HG03095 (cell line): ENCODE measurements around the gene RANBP3.

Source experiments
- ATAC-seq: cut with Tn5 transposase; IDR thresholded peaks from one replicate; pipeline ENCODE4 v1.9.1; 2021; ENCODE audit warnings: moderate library complexity; ENCODE audit not compliant: unreplicated experiment

Gene RANBP3

GRCh38 chr19:5952193-5953029 is 25.5 kb downstream of the RANBP3 start:
- ATAC-seq, result no peak

DNA sequence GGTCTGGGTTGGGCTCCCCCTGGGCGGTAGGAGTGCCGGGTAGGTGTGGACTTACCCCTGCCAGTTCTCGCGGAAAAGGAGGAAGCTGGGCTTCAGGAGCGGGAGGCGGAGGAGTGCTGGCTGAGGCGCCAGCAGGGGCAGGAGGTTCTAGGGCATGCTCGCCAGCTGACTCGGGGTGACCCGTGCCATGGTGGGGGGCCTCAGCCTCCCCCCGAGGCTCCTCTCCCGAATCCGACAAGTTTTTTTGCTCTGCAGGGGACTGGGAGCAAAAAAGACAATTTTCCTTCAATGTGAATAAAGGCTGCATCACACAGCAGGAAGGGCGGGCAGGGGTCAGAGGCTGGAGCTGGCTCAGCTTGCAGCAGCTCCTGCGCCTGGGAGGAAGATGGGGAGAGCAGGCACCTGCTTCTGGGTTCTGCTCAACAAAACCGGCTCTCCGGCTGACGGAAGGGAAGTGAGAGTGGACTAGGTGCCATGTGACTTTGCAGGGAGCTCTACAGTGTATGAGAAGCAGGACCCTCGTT is 26.5 kb downstream of the RANBP3 start:
- no peak for ATAC-seq

DNA sequence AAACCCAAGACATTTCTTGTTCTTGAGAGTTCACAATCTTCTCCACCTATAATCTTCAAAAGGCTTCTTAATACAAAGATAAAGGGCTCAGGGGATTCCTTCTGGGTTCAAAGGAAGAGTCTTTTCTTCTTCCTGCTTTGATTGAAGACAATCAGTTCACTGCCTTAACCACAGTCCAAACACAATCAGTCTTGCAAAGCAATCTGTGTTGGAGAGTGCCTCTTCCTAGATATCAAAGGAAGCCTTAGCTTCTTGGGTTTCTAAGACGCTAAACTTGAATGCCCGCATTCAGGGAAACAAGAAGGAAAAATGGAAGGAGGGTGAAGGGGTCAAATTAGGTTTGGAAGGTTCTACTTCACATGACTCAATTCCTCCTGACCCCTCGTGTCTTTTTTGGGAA is 27.2 kb downstream of the RANBP3 start:
- ATAC-seq, result no peak

DNA sequence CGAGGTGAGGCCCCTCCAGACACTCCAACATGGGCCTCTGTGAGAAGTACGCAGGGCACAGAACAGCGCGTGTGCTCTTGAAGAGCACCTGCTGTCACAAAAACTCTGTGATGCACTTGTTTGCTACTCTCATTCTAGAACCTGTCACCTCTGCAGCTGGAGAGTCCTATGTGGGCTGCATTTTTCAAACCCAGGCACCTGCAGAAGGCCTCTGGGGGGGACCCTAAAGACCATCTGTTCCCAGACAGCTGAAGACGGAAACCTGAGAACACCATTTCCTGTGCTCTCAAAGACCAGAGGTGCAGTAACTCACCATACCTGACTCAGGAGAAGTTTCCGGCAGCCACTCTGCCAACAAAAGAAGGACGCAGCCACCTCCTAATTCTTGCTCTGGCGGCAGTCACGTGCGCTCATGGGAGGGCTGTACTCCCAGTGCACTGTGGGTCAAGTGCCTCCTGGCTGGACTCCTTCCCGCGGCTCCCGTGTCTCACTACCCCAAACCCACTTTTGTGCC is 28.1 kb downstream of the RANBP3 start:
- ATAC-seq, result no peak

- no peak for ATAC-seq
Measured at GRCh38 chr19:5948752-5949564, 29.0 kb downstream of the RANBP3 start.

- no peak for ATAC-seq
Measured at GRCh38 chr19:5947435-5947834, 30.5 kb downstream of the RANBP3 start.

DNA sequence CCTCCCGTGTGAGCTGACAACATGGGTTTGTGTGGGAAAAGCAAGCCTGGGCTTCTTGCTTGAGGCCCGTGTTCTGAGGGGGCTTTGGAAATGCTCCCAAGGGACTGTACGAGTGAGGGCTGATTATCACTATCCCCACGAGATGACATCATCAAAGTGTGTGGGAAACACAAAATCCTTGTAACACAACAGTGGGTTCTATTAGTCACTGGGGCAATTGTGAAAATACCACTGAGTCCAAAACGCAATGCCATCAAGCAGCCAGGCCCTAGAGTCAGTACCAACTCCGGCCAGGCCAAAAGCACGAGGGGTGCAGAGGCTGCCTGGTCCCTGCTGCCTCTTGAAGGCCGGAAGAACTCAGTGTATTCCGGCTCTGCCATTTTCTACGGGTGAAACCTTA is 34.3 kb downstream of the RANBP3 start:
- ATAC-seq, result no peak

DNA sequence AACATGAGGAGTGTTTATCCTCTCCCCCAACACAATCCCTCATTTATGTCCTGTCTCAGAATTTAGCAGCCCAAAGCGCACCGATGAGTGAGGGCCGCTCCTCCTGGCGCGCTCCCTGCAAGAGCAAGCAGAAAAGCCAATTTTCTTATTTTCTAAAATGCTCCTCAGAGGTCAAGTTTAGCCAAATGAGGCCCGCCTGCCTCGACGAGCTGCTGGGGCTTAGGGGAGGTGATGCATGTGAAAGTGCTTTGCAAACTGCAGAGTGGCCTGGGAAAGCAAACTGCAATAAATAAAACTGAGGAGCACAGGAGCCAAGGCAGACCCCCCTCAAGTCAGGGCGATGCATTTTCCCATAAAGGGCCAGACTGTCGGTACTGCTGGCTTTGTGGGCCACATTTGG is 34.9 kb downstream of the RANBP3 start:
- no peak for ATAC-seq

DNA sequence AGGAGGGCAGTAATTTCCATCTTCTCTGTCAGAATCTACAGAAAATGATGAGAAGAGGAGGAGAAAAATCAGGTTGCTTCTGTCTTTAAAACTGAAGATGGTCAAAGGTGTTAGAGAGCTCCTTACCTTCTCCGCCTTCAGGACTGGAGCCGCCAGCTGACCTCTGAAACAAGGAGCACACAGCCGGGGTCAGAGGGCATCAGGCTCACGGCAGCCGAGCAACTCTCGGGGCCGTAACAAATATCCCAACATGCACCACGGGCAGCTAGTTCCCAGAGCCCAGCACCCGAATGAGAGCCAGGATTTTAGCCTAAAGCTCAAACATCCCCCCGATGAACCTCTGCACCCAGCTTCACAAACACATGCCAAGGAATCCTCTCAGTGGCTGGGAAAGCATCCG is 36.3 kb downstream of the RANBP3 start:
- ATAC-seq, result no peak

DNA sequence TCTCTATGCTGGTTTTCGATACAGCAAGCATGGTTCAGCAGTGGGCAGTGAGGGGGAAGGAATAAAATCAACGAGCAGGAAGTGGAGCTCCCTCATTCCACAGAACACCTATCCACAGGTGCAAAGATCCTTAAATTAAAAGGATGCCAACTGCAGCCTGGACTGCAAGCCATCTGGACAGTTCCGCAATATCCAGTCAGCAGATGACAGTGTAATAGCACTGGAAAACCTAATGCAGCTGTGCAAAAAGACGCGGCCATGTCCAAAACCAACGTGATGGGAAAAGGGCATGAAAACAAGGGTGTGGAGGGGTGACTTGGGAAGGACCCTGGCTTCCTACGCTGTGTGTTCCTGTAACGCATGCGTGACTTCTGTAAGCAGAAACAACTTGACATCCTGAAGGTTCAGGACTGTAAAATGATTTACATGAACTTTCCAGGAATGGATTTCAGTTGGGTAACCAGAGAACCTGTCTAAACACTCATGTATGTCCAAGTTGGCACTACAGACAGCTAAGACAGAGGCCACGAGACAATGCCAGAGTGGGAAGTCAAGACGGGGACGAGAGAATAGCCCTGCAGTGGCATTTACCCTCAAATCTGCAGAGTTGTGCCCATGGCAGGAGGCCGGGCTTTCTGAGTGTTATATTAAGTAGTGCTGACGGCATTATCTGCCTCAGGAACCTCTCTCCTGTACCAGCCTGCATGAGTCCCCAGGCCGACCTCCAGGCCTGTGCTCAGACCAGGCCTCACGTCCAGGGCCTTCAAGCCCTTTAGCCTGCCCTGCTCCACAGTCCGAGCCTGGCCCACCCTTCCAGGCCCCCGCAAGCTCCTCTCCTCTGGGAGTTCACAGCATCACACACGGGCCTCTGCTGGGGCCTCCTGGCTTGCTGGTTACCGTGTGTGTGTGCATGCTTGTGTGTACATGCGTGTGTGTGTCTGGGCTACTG is 37.4 kb downstream of the RANBP3 start:
- no peak for ATAC-seq

- ATAC-seq, result no peak
Measured at GRCh38 chr19:5937550-5937949, 40.4 kb downstream of the RANBP3 start.

GRCh38 chr19:5936292-5936592 is 41.7 kb downstream of the RANBP3 start:
- no peak for ATAC-seq

DNA sequence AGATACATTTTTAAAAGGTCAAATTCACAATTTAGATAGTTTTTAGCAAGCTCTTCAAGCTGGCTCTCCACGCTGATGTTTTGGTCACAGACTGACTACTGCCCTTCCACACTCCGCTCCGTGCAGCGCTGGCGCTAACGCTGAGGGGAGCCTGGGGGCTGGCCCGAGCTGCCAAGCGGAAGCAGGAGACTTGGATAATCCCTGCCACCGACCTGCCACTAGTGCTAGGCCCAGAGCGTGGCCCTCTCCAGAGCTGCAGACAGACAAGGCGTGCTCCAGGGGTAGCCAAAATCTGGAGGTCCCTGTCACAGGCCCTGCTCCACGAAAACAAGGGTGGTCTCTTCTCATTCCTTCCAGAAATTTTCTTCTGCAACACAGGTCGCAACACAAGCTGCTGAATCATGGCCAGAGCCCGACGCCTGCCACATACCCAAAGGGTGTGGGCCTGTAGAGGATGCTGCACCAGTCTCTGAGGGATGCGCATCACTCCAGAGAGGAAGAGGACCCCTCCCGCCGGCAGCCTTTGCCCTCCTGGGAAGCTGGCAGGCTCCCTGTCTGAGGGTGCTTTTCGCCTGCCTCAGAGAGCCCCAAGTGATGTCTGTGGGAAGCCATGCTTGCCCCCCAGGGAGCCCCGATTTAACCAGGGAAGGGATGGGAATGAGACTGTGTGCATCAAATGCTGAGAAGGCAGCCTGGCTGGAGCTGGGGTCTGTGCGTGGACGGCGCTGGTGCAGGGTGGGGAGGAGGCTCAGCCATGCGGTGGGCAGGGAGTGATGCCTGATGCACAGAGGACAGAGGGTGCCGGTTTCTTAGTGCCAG is 42.3 kb downstream of the RANBP3 start:
- ATAC-seq, result no peak

DNA sequence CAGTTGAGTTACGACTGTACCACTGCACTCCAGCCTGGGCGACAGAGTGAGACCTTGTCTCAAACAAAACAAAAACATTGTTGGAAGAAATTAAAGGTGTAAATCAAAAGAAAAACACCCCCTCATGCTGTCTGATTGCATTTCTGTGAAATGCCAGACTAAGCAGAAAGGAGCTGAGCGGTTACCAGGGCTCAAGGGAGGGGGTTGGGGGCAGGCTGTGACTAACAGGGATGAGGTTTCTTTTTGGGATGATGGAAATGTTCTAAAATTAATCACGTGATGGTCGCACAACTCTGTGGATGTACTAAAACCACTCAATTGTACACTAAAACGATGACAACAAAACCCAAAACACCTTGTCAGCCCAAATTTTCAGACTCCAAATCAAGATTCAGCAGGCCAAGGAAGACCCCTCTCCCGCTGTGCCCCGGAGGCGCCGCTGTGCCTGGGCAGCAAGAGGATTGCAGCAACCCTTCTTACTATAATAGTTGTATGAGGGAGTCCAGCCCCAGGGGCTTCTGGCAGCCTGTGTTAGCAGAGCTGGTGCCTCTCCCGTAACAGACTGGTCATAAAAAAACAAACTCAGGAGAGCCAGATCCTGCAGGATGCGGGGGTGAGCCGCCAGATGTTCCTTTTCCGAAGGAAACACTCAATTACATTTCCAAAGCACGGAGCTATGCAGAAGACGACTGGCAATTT is 43.0 kb downstream of the RANBP3 start:
- ATAC-seq, result no peak

DNA sequence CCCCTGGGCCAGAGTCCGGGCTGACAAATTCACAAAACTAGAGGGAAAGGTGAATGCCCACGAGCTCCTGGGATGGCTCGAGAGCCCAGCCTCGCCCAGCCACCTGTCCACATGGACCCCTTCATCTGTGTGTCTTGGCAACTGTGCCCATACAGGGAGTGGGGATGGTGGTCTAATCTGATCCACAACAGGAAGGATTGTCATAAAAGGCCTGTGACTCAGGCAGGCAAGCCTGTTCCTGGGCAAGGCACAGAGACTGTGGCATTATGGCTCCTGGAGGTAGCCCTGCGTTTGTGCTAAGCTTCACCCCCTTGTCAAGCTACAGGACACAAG is 43.9 kb downstream of the RANBP3 start:
- no peak for ATAC-seq

GRCh38 chr19:5933391-5934068 is 44.4 kb downstream of the RANBP3 start:
- no peak for ATAC-seq

DNA sequence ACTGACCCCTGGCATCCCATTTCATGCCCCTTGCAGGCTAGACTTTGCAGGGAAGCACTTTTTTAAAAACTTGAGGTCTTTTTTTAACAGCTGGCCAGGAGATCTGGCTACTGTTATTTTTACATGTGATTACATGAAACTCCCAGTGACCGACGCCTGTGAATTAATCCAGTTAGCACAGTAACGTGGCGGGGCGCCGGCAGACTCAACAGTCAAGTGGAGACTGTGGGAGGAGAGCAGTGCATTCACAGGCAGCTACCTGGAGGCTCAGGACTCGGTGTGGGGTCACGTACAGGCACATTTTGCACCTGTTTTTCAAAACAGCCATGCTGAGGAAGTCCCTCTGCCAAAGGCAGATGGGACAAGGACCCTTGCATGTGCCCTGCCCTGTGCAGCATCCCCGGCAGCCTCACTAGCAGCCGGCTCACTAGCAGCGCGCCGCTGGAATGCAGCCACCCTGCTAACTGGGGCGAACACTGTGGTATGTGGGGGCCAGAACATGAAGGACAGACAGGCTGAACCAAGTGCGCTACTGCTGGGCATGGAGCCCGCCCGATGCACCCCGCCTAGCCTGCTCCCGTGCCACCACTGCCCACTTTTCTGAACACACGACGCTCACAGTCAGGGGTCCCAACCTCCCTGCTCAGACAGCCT is 45.2 kb downstream of the RANBP3 start:
- no peak for ATAC-seq

GRCh38 chr19:5932146-5932545 is 45.8 kb downstream of the RANBP3 start:
- ATAC-seq, result no peak
